Measurements from ENCODE around the gene MAPK1.
"Not testable (repeated sequence)": the region's sequence is repeated elsewhere in the genome, so short reads cannot be mapped to it uniquely, and the experiment has no call there.

The MAPK1 gene

DNA sequence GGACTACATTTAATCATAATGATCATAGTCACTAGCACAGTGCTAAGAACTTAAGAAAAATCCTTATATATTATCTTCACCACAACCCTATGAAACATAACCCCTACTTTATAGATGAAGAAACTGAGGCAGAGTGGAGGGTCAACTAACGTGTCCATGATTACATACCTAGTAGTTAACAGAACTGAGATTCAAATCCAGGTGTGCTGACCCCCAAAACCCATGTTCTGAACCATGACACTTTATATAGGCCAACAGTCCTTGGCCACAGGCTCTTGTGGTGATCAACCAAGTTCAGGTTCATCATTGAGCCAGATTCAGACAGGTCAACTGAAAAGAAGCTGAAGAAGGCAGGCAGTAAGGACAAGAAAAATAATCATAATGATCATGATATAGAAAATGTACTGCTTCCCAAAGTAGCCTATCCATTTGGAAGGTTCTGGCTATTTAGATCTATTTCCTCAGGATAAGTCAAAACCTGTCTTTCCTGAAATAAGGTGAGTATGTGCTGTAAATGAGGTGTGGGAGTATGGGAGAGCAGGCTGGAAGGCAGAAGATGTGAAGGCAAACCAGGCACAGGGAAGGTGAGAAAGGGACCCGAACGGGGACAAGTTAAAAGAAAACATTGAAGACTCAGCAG, 39.7 kb downstream of the MAPK1 start:
- H3K4me2 ChIP-seq (ENCODE audit: low read depth, low read length), result no peak overlapping the region
- H3K9me2 ChIP-seq (replicated peaks; ENCODE audit: insufficient read depth, low read length), result no peaks in the 10 kb centered on the region
- H2AFZ ChIP-seq (ENCODE audit: low read length), result no peak overlapping the region
- H3K4me1 ChIP-seq (ENCODE audit: low read length), result no peaks in the 10 kb centered on the region
- no peaks in the 10 kb centered on the region for H3K9me3 ChIP-seq (replicated peaks; ENCODE audit: insufficient read depth, low read length)
- H3K79me2 ChIP-seq (ENCODE audit: low read length), result peaks cover 90% of the 10 kb centered on the region
- no peak overlapping the region for H3K4me3 ChIP-seq (ENCODE audit: low read length)
- no peak overlapping the region for H3K9ac ChIP-seq (ENCODE audit: low read length)
- peaks cover 18% of the 10 kb centered on the region for H4K20me1 ChIP-seq (ENCODE audit: insufficient read depth, low read length)
- H3F3A ChIP-seq (ENCODE audit: insufficient read depth, low read length), result no peaks in the 10 kb centered on the region; the same call in 1 of the 2 replicates
- TF ChIP-seq EZH2phosphoT487 (IDR thresholded peaks at IDR 0.05; ENCODE audit: low read length) (no peak), EZH2 (optimal IDR thresholded peaks at IDR 0.05; ENCODE audit: low read depth, low read length) (no peak)
- TF ChIP-seq, protein P1, sequence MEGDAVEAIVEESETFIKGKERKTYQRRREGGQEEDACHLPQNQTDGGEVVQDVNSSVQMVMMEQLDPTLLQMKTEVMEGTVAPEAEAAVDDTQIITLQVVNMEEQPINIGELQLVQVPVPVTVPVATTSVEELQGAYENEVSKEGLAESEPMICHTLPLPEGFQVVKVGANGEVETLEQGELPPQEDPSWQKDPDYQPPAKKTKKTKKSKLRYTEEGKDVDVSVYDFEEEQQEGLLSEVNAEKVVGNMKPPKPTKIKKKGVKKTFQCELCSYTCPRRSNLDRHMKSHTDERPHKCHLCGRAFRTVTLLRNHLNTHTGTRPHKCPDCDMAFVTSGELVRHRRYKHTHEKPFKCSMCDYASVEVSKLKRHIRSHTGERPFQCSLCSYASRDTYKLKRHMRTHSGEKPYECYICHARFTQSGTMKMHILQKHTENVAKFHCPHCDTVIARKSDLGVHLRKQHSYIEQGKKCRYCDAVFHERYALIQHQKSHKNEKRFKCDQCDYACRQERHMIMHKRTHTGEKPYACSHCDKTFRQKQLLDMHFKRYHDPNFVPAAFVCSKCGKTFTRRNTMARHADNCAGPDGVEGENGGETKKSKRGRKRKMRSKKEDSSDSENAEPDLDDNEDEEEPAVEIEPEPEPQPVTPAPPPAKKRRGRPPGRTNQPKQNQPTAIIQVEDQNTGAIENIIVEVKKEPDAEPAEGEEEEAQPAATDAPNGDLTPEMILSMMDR (IDR thresholded peaks at IDR 0.05; ENCODE audit: low read length), result no peak
- DNase-seq, result no peak
- H3K27me3 ChIP-seq (replicated peaks; ENCODE audit: insufficient read depth, low read length), result no peaks in the 10 kb centered on the region
- no peak overlapping the region for H3K27ac ChIP-seq (ENCODE audit: low read length)
- H3K36me3 ChIP-seq (replicated peaks; ENCODE audit: insufficient read depth, low read length), result no peaks in the 10 kb centered on the region

DNA sequence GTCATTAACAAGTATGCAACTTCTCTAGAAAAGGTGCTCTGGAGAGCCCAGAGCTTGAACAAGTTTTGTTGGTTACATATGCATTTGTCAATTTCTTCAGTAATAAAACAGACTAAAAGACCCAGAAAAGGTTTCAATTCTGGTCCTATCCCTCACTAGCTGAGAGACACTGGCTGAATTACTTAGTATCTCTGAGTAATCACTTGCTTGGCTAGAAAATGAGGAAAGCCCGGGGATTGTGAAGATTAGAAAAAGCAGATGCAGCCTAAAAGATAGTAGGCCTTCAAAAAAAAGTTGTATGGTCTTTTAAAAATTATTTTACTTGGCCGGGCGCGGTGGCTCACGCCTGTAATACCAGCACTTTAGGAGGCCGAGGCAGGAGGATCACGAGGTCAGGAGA, 41.2 kb downstream of the MAPK1 start:
- H3K4me1 ChIP-seq (ENCODE audit: low read length), result no peaks in the 10 kb centered on the region
- no peaks in the 10 kb centered on the region; the same call in 1 of the 2 replicates for H3F3A ChIP-seq (ENCODE audit: insufficient read depth, low read length)
- no peaks in the 10 kb centered on the region for H3K9me3 ChIP-seq (replicated peaks; ENCODE audit: insufficient read depth, low read length)
- no peak overlapping the region for H2AFZ ChIP-seq (ENCODE audit: low read length)
- peaks cover 94% of the 10 kb centered on the region for H3K79me2 ChIP-seq (ENCODE audit: low read length)
- H4K20me1 ChIP-seq (ENCODE audit: insufficient read depth, low read length), result peaks cover 10% of the 10 kb centered on the region; the same call in 1 of the 2 replicates
- DNase-seq, result no peak
- no peak overlapping the region for H3K4me3 ChIP-seq (ENCODE audit: low read length)
- no peaks in the 10 kb centered on the region for H3K9me2 ChIP-seq (replicated peaks; ENCODE audit: insufficient read depth, low read length)
- no peaks in the 10 kb centered on the region for H3K27me3 ChIP-seq (replicated peaks; ENCODE audit: insufficient read depth, low read length)
- H3K4me2 ChIP-seq (ENCODE audit: low read depth, low read length), result no peak overlapping the region
- H3K36me3 ChIP-seq (replicated peaks; ENCODE audit: insufficient read depth, low read length), result no peaks in the 10 kb centered on the region
- H3K27ac ChIP-seq (ENCODE audit: low read length), result no peak overlapping the region
- H3K9ac ChIP-seq (ENCODE audit: low read length), result no peak overlapping the region
- TF ChIP-seq EZH2phosphoT487 (IDR thresholded peaks at IDR 0.05; ENCODE audit: low read length) (no peak), EZH2 (optimal IDR thresholded peaks at IDR 0.05; ENCODE audit: low read depth, low read length) (no peak)

DNA sequence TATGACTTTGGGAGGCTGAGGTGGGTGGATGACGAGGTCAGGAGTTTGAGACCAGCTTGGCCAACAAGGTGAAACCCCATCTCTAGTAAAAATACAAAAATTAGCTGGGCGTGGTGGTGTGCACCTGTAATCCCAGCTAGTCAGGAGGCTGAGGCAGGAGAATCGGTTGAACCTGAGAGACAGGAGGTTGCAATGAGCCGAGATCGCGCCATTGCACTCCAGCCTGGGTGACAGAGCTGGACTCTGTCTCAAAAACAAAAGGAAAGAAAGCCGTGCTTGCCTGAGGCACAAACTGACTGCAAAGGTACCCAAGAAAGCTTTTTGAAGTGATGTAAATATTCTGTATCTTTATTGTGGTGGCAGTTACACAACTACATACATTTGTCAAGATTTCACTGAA, 42.5 kb downstream of the MAPK1 start:
- H3K27ac ChIP-seq (ENCODE audit: low read length); H3K27me3 ChIP-seq (replicated peaks; ENCODE audit: insufficient read depth, low read length); H3K4me1 ChIP-seq (ENCODE audit: low read length); H3K4me2 ChIP-seq (ENCODE audit: low read depth, low read length); H3K4me3 ChIP-seq (ENCODE audit: low read length); H2AFZ ChIP-seq (ENCODE audit: low read length); H3F3A ChIP-seq (ENCODE audit: insufficient read depth, low read length); H4K20me1 ChIP-seq (ENCODE audit: insufficient read depth, low read length); H3K9me3 ChIP-seq (replicated peaks; ENCODE audit: insufficient read depth, low read length); DNase-seq; H3K36me3 ChIP-seq (replicated peaks; ENCODE audit: insufficient read depth, low read length); H3K9ac ChIP-seq (ENCODE audit: low read length); H3K9me2 ChIP-seq (replicated peaks; ENCODE audit: insufficient read depth, low read length): not testable (repeated sequence)
- peaks cover 89% of the 10 kb centered on the region for H3K79me2 ChIP-seq (ENCODE audit: low read length)

DNA sequence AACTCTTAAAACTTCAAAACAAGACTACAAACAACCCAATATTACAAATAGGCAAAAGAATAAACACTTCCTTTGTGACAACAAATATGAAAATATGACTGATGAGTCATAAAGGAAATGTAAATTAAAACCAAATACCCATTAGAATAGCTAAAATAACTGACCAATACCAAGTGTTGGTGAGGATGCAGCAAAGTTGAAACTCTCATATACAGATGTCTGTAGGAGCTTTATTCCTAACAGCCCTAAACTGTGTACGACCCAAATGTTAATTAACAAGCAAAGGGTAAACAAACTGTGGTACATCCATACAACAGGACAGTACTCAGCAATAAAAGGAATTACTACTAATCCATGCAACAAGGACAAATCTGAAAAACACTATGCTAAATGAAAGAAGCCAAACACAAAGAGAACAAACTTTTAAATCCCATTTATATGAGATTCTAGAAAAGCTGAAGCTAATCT, 43.0 kb downstream of the MAPK1 start:
- Histone ChIP-seq H3K9me2 (replicated peaks; ENCODE audit: insufficient read depth, low read length) (no peaks in the 10 kb centered on the region), H3F3A (ENCODE audit: insufficient read depth, low read length) (no peaks in the 10 kb centered on the region; the same call in 1 of the 2 replicates), H3K79me2 (ENCODE audit: low read length) (peaks cover 86% of the 10 kb centered on the region), H3K4me3 (ENCODE audit: low read length) (no peak overlapping the region), H3K27ac (ENCODE audit: low read length) (no peak overlapping the region), H2AFZ (ENCODE audit: low read length) (no peak overlapping the region), H3K4me2 (ENCODE audit: low read depth, low read length) (no peak overlapping the region), H3K36me3 (replicated peaks; ENCODE audit: insufficient read depth, low read length) (no peaks in the 10 kb centered on the region), H3K9me3 (replicated peaks; ENCODE audit: insufficient read depth, low read length) (no peaks in the 10 kb centered on the region), H3K4me1 (ENCODE audit: low read length) (no peaks in the 10 kb centered on the region), H3K9ac (ENCODE audit: low read length) (no peak overlapping the region), H3K27me3 (replicated peaks; ENCODE audit: insufficient read depth, low read length) (no peaks in the 10 kb centered on the region), H4K20me1 (ENCODE audit: insufficient read depth, low read length) (peaks cover 10% of the 10 kb centered on the region; the same call in 1 of the 2 replicates)
- TF ChIP-seq EZH2phosphoT487 (IDR thresholded peaks at IDR 0.05; ENCODE audit: low read length) (no peak), EZH2 (optimal IDR thresholded peaks at IDR 0.05; ENCODE audit: low read depth, low read length) (no peak)
- TF ChIP-seq, protein P1 (IDR thresholded peaks at IDR 0.05; ENCODE audit: low read length), result no peak
- DNase-seq, result no peak

Data from MM.1S (cell line).